ENCODE data around the gene L1CAM. TPM values are rescaled to one million over a fixed set of nuclear protein-coding genes. Genes with fewer than 3 reads are reported as not detected.
A peak's percentile ranks its signal among the peaks of the same experiment; 100 is the strongest.

Gene L1CAM
- total RNA-seq, 1 donor from 2014 or later: 137 TPM

GRCh38 chrX:153874085-153874365 lies 11.9 kb downstream of the L1CAM start:
- H3K9me3 Mint-ChIP-seq: peaks cover 5% of the 10 kb centered on the region

GRCh38 chrX:153873282-153874084 lies 12.5 kb downstream of the L1CAM start:
- Mint-ChIP-seq H3K9me3 (peaks cover 5% of the 10 kb centered on the region), H3K4me3 (peak overlapping the region; percentile 74), H3K27me3 (ENCODE audit: low read depth) (peaks cover 7% of the 10 kb centered on the region), H3K4me1 (peaks cover 41% of the 10 kb centered on the region), H3K27ac (ENCODE audit: unreplicated experiment) (no peak overlapping the region), H3K36me3 (ENCODE audit: low read depth) (peaks cover 9% of the 10 kb centered on the region)
- no peak for TF ChIP-seq CTCF (conservative IDR thresholded peaks at IDR 0.05)
- no peak for DNase-seq (ENCODE audit: low read depth, low spot score)

More at GRCh38 chrX:153874085-153874365, 11.9 kb downstream of the L1CAM start:
- Mint-ChIP-seq H3K36me3 (ENCODE audit: low read depth) (peaks cover 9% of the 10 kb centered on the region), H3K4me3 (peak overlapping the region; percentile 41), H3K4me1 (peaks cover 46% of the 10 kb centered on the region), H3K27ac (ENCODE audit: unreplicated experiment) (no peak overlapping the region), H3K27me3 (ENCODE audit: low read depth) (peaks cover 7% of the 10 kb centered on the region)
- no peak for DNase-seq (ENCODE audit: low read depth, low spot score)
- TF ChIP-seq CTCF (conservative IDR thresholded peaks at IDR 0.05): no peak

GRCh38 chrX:153871946-153872878 lies 13.8 kb downstream of the L1CAM start:
- no peak for TF ChIP-seq CTCF (conservative IDR thresholded peaks at IDR 0.05)
- no peak for DNase-seq (ENCODE audit: low read depth, low spot score)
- Mint-ChIP-seq H3K9me3 (peaks cover 5% of the 10 kb centered on the region), H3K27ac (ENCODE audit: unreplicated experiment) (peak overlapping the region; percentile 93), H3K27me3 (ENCODE audit: low read depth) (peaks cover 7% of the 10 kb centered on the region), H3K36me3 (ENCODE audit: low read depth) (peaks cover 9% of the 10 kb centered on the region), H3K4me3 (no peak overlapping the region), H3K4me1 (peaks cover 28% of the 10 kb centered on the region)

- Mint-ChIP-seq H3K27ac (ENCODE audit: unreplicated experiment) (no peak overlapping the region), H3K27me3 (ENCODE audit: low read depth) (peaks cover 7% of the 10 kb centered on the region), H3K9me3 (peaks cover 5% of the 10 kb centered on the region), H3K4me3 (peak overlapping the region; percentile 57), H3K36me3 (ENCODE audit: low read depth) (peaks cover 9% of the 10 kb centered on the region), H3K4me1 (peaks cover 27% of the 10 kb centered on the region)
- peak; percentile 37 for DNase-seq (ENCODE audit: low read depth, low spot score)
- TF ChIP-seq CTCF (conservative IDR thresholded peaks at IDR 0.05): no peak
Observed at GRCh38 chrX:153871451-153871850, 14.5 kb downstream of the L1CAM start.

- H3K4me3 Mint-ChIP-seq: peak overlapping the region; percentile 57
- H3K36me3 Mint-ChIP-seq (ENCODE audit: low read depth): peaks cover 6% of the 10 kb centered on the region
- DNase-seq (ENCODE audit: low read depth, low spot score): no peak
- no peak for TF ChIP-seq CTCF (conservative IDR thresholded peaks at IDR 0.05)
- peaks cover 3% of the 10 kb centered on the region for H3K27me3 Mint-ChIP-seq (ENCODE audit: low read depth)
- H3K4me1 Mint-ChIP-seq: peaks cover 23% of the 10 kb centered on the region
- peaks cover 3% of the 10 kb centered on the region for H3K9me3 Mint-ChIP-seq
- no peak overlapping the region for H3K27ac Mint-ChIP-seq (ENCODE audit: unreplicated experiment)
Observed at GRCh38 chrX:153870791-153871360, 15.1 kb downstream of the L1CAM start.
